GM23338 (cell line): ENCODE measurements around the gene CMPK1.

ENCODE experiments used
- EZH2 ChIP-seq: fragments of 200-600 bp; sonication (generic); IDR thresholded peaks from one replicate; pipeline ENCODE4 v1.8.0; 2017; ENCODE audit warnings: antibody characterized with exemption, mild to moderate bottlenecking, low read depth; ENCODE audit not compliant: unreplicated experiment
- TF ChIP-seq, protein P1 (sequence below): IDR thresholded peaks from one replicate; pipeline ENCODE4 v1.6.1; 2018; ENCODE audit warnings: antibody characterized with exemption; ENCODE audit not compliant: unreplicated experiment
- TF ChIP-seq, protein P2 (sequence below), 2 experiments: fragments of 200-600 bp in 1 of 2; sonication (generic) in 1 of 2; conservative IDR thresholded peaks; 2 replicates each; pipeline versions ENCODE4 v1.5.1 to v1.6.1; 2016 to 2017; ENCODE audit warnings: antibody characterized with exemption in 2 of 2, low read depth in 2 of 2, mild to moderate bottlenecking in 2 of 2, moderate library complexity in 1 of 2

- TF ChIP-seq, protein P1, sequence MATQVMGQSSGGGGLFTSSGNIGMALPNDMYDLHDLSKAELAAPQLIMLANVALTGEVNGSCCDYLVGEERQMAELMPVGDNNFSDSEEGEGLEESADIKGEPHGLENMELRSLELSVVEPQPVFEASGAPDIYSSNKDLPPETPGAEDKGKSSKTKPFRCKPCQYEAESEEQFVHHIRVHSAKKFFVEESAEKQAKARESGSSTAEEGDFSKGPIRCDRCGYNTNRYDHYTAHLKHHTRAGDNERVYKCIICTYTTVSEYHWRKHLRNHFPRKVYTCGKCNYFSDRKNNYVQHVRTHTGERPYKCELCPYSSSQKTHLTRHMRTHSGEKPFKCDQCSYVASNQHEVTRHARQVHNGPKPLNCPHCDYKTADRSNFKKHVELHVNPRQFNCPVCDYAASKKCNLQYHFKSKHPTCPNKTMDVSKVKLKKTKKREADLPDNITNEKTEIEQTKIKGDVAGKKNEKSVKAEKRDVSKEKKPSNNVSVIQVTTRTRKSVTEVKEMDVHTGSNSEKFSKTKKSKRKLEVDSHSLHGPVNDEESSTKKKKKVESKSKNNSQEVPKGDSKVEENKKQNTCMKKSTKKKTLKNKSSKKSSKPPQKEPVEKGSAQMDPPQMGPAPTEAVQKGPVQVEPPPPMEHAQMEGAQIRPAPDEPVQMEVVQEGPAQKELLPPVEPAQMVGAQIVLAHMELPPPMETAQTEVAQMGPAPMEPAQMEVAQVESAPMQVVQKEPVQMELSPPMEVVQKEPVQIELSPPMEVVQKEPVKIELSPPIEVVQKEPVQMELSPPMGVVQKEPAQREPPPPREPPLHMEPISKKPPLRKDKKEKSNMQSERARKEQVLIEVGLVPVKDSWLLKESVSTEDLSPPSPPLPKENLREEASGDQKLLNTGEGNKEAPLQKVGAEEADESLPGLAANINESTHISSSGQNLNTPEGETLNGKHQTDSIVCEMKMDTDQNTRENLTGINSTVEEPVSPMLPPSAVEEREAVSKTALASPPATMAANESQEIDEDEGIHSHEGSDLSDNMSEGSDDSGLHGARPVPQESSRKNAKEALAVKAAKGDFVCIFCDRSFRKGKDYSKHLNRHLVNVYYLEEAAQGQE, result no peak
- TF ChIP-seq EZH2, result no peak
- TF ChIP-seq, protein P2, sequence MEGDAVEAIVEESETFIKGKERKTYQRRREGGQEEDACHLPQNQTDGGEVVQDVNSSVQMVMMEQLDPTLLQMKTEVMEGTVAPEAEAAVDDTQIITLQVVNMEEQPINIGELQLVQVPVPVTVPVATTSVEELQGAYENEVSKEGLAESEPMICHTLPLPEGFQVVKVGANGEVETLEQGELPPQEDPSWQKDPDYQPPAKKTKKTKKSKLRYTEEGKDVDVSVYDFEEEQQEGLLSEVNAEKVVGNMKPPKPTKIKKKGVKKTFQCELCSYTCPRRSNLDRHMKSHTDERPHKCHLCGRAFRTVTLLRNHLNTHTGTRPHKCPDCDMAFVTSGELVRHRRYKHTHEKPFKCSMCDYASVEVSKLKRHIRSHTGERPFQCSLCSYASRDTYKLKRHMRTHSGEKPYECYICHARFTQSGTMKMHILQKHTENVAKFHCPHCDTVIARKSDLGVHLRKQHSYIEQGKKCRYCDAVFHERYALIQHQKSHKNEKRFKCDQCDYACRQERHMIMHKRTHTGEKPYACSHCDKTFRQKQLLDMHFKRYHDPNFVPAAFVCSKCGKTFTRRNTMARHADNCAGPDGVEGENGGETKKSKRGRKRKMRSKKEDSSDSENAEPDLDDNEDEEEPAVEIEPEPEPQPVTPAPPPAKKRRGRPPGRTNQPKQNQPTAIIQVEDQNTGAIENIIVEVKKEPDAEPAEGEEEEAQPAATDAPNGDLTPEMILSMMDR (conservative IDR thresholded peaks at IDR 0.05; ENCODE audit: low read depth in 2 of 2), result no peak; a peak in 1 of 4 replicates
Measured at GRCh38 chr1:47333922-47334764, 553 bp downstream of the CMPK1 start.
